Pancreas (tissue), 10 donors: ENCODE data around the gene LRP3. TPM values are rescaled to one million over a fixed set of nuclear protein-coding genes. Genes with fewer than 3 reads are reported as not detected.

ENCODE experiments used
- ATAC-seq, 4 donors: fragments of 200-7000 bp; cut with Tn5 transposase; one replicate each; pipeline versions ENCODE4 v1.8.0 to v1.9.1; 2020; ENCODE audit warnings: mild to moderate bottlenecking in 4 of 4, moderate library complexity in 4 of 4
- DNase-seq, 6 donors: peaks; one replicate each; pipeline ENCODE4 v3.0.0-alpha.2; 2020
- FAIRE-seq: peaks from 2 replicates; lab custom pipeline; 2012; peaks lifted over from hg19 to GRCh38; lab: Jason Lieb, UNC
- H3K27ac ChIP-seq, 4 donors: fragments of 200-600 bp; sonication (generic); 1 replicate in 3 of 4; 2 replicates in 1 of 4; pipeline versions ENCODE4 v1.5.0 to v1.8.0; 2020
- H3K27me3 ChIP-seq, 4 donors: fragments of 200-600 bp; one replicate each; pipeline ENCODE4 v1.8.0; 2021
- H3K36me3 ChIP-seq, 3 donors: fragments of 200-600 bp; sonication (generic) in 1 of 3; one replicate each; pipeline versions ENCODE4 v1.5.0 to v1.8.0; 2020 to 2021
- H3K4me1 ChIP-seq, 3 donors: fragments of 200-600 bp; one replicate each; pipeline ENCODE4 v1.8.0; 2021
- H3K4me3 ChIP-seq, 4 donors: fragments of 200-600 bp; sonication (generic) in 2 of 4; one replicate each; pipeline versions ENCODE4 v1.5.0 to v1.8.0; 2020 to 2021
- H3K9me3 ChIP-seq, 4 donors: fragments of 200-600 bp; one replicate each; pipeline ENCODE4 v1.8.0; 2021
- WGBS, 2 donors: extraction: QIAGEN DNeasy Blood & Tissue Kit; methylation state at CpG; one replicate each; pipeline ENCODE4 v1.1.7; 2013; 5-methylcytosine and 5-hydroxymethylcytosine counted together
- intact Hi-C, 3 donors: fragments of 100-400 bp; cut with DNase I; formaldehyde crosslinking; loops; one replicate each; pipeline versions ENCODE4 v1.11.1 to v1.14.2; 2022
- polyA plus RNA-seq, 2 donors: library from polyadenylated mRNA; stranded (reverse); fragments of 200-250 nt; gene quantifications; one replicate each; pipeline ENCODE4 v1.2.3, GENCODE V29; 2013
- total RNA-seq, 6 donors: library from RNA; stranded (reverse); fragmentation: NEBNext Ultra II Directional in 4 of 6; extraction: Animal tissue kit (Norgen Biotek cat#: 25700) in 4 of 6; gene quantifications; one replicate each; pipeline versions ENCODE4 v1.2.1 to v1.2.4, GENCODE V29; 2021 to 2023
- TF ChIP-seq, protein P1 (sequence below), 4 donors: fragments of 200-600 bp; sonication (generic) in 3 of 4; IDR thresholded peaks; one replicate each; pipeline versions ENCODE4 v1.5.0 to v1.8.0; 2021; ENCODE audit warnings: antibody characterized with exemption in 4 of 4
- donor health status: healthy with polysubstance abuse.
- donor health status: DM: no; HTN: no; CAD: no; lungs with moderate emphysema.
- donor health status: DM: no; HTN: no; CAD: no.
- donor health status: control.
- donor health status: control.
- donor health status: Bipolar disorder and iron deficiency.
- donor health status: DM: yes; HTN: yes; CAD: no.
- donor health status: DM: no; HTN: no; CAD: no.
- donor health status: DM: no; HTN: no; CAD: no.
- donor health status: DM: yes; HTN: yes; CAD: no.

LRP3 gene
- total and polyA plus RNA-seq, 8 donors, result 7.2 to 21.0 (median 13.2) TPM

DNA sequence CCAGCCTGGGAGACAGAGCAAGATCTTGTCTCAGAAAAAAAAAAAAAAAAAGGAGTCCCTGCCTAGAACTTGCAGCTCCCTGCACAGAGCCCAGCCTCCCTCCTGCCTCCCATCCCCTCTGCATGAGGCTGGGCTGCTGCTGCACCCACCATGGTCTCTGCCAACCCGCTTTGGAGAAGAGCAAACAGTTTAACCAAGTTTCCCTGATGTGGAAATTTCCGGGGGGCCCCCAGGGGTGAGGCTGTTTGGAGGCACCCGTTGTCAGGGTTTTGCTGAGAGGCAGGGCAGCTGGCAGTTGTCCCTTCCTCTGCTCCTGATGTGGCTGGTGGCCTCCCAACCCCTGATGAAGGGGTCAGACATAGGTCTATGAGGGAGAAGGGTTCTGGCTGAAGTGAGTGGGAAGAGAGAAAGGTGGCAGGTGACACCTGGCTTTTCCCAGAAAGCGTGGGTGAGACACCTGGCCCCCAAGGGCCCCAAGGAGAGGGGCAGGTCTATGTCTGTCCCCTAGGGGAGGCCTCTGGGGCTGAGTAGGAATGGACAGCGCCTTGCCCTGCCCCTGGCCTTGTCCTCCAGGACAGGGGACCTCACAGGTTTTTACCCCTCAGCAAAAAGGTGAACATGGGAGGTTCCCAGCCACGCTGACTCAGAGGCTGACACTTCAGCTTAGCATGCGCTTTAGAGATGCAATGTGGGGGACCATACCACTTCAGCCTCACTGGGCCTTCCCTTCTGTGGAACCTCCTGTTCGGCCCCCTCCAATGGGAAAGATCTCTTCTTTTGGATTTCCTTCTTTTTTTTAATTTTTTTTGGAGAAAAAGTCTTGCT lies 5.5 kb downstream of the LRP3 start:
- 64 to 70% methylated on average over 8 of the region's 8 CpGs for WGBS, 2 donors
- TF ChIP-seq, protein P1, sequence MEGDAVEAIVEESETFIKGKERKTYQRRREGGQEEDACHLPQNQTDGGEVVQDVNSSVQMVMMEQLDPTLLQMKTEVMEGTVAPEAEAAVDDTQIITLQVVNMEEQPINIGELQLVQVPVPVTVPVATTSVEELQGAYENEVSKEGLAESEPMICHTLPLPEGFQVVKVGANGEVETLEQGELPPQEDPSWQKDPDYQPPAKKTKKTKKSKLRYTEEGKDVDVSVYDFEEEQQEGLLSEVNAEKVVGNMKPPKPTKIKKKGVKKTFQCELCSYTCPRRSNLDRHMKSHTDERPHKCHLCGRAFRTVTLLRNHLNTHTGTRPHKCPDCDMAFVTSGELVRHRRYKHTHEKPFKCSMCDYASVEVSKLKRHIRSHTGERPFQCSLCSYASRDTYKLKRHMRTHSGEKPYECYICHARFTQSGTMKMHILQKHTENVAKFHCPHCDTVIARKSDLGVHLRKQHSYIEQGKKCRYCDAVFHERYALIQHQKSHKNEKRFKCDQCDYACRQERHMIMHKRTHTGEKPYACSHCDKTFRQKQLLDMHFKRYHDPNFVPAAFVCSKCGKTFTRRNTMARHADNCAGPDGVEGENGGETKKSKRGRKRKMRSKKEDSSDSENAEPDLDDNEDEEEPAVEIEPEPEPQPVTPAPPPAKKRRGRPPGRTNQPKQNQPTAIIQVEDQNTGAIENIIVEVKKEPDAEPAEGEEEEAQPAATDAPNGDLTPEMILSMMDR (IDR thresholded peaks at IDR 0.05), result no peak
- Histone ChIP-seq H3K9me3 (no peaks in the 10 kb centered on the region), H3K27me3 (no peaks in the 10 kb centered on the region), H3K4me1 (peaks cover 0 to 6% (median 0%) of the 10 kb centered on the region in 3 donors), H3K36me3 (no peaks in the 10 kb centered on the region), H3K27ac (no peak overlapping the region), H3K4me3 (no peak overlapping the region)
- intact Hi-C loops, result no loop called here
- DNase-seq (peak in 1 of 6 donors; percentile 30), ATAC-seq (no peak), FAIRE-seq (no peak)

- TF ChIP-seq, protein P1 (IDR thresholded peaks at IDR 0.05), result no peak
- DNase-seq (peak in 1 of 6 donors; percentile 36), FAIRE-seq (no peak), ATAC-seq (no peak)
- H3K36me3 ChIP-seq, result peaks cover 0 to 16% (median 0%) of the 10 kb centered on the region in 3 donors
- no peaks in the 10 kb centered on the region for H3K9me3 ChIP-seq
- H3K4me1 ChIP-seq, result no peaks in the 10 kb centered on the region
- H3K4me3 ChIP-seq, result no peak overlapping the region
- intact Hi-C loops, result no loop called here
- H3K27me3 ChIP-seq, result no peaks in the 10 kb centered on the region
- H3K27ac ChIP-seq, result no peak overlapping the region
- 90% methylated on average over 6 of the region's 6 CpGs for WGBS, 2 donors
Measured at GRCh38 chr19:33201473-33201872, 7.3 kb downstream of the LRP3 start.

DNA sequence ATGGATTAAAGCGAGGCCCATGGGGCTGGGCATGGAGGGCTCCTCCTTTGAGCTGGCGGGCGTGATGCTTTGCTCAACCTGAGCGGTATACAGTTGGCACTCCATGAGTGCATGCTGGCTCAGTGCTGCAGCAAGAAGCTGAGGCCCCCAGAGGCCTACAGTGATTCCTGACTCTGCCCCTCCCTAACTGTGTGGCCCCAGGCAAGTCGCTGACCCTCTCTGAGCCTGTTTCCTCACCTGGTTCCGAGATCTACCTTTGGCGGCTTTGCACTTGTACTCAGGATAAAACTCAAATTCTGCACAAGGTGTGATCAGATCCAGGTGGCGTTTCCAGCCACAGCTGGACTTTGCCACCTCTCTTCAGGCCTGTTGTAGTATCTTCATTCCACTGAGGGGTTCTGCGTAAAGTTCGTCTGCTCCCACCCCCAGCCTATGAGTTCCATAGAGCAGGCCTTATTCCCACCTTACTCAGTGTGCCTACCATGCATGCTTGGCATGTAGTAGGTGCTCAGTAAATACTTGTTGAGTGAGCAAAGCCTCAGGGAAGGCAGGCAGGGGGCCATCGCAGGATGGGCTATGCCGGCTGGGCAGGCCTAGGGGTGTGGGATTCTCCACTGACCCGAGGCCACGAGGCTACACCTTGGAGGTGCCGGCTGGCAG lies 7.9 kb downstream of the LRP3 start:
- intact Hi-C loops, result no loop called here

GRCh38 chr19:33202546-33203507 lies 8.7 kb downstream of the LRP3 start:
- FAIRE-seq (no peak), ATAC-seq (no peak), DNase-seq (peak in 2 of 6 donors; percentile 21 to 51)
- Histone ChIP-seq H3K27me3 (no peaks in the 10 kb centered on the region), H3K4me3 (no peak overlapping the region), H3K4me1 (no peaks in the 10 kb centered on the region), H3K36me3 (peaks cover 0 to 19% (median 0%) of the 10 kb centered on the region in 3 donors), H3K9me3 (no peaks in the 10 kb centered on the region), H3K27ac (no peak overlapping the region)
- TF ChIP-seq, protein P1 (IDR thresholded peaks at IDR 0.05), result no peak
- 89 to 91% methylated on average over 27 of the region's 27 CpGs for WGBS, 2 donors
- intact Hi-C loops, result no loop called here

More for the DNA sequence above, 7.9 kb downstream of the LRP3 start:
- Histone ChIP-seq H3K4me1 (no peaks in the 10 kb centered on the region), H3K27ac (no peak overlapping the region), H3K27me3 (no peaks in the 10 kb centered on the region), H3K36me3 (peaks cover 0 to 19% (median 0%) of the 10 kb centered on the region in 3 donors), H3K4me3 (no peak overlapping the region), H3K9me3 (no peaks in the 10 kb centered on the region)
- DNase-seq, result no peak
- TF ChIP-seq, protein P1 (IDR thresholded peaks at IDR 0.05), result no peak
- 95 to 97% methylated on average over 15 of the region's 15 CpGs for WGBS, 2 donors
- FAIRE-seq, result no peak
- ATAC-seq, result no peak
